OCI-M2 (cell line): ENCODE results near the gene GFPT1.

Experiments used
- DNase-seq: peaks from one replicate; lab custom pipeline; 2025; ENCODE audit not compliant: unreplicated experiment; lab: John Stamatoyannopoulos, UW

GFPT1 gene

GRCh38 chr2:69292256-69292655 lies 94.8 kb downstream of the GFPT1 start:
- DNase-seq = no peak

- DNase-seq = no peak
Measured at GRCh38 chr2:69291721-69292120, 95.3 kb downstream of the GFPT1 start.

GRCh38 chr2:69291004-69291650 lies 95.9 kb downstream of the GFPT1 start:
- no peak for DNase-seq

DNA sequence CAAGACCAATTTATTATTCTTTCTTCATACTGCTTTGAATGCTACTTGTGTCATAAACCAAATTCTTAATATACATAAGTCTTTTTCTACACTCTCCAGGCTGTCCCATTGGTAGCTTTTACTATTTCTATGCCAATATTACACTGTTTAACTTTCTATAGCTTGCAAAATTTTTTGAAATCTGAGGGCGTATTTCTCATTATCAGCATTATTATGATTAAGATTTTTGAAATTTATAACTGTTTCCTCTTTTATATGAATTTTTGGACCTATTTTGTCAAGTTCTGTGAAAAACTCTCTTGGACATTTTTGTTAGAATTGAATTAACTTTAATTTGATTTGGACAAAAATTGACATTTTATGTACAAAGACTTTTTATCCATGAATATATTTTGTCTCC lies 98.6 kb downstream of the GFPT1 start:
- DNase-seq = no peak

GRCh38 chr2:69287544-69287943 lies 99.5 kb downstream of the GFPT1 start:
- no peak for DNase-seq

GRCh38 chr2:69285379-69285894 lies 101.6 kb downstream of the GFPT1 start:
- no peak for DNase-seq

DNA sequence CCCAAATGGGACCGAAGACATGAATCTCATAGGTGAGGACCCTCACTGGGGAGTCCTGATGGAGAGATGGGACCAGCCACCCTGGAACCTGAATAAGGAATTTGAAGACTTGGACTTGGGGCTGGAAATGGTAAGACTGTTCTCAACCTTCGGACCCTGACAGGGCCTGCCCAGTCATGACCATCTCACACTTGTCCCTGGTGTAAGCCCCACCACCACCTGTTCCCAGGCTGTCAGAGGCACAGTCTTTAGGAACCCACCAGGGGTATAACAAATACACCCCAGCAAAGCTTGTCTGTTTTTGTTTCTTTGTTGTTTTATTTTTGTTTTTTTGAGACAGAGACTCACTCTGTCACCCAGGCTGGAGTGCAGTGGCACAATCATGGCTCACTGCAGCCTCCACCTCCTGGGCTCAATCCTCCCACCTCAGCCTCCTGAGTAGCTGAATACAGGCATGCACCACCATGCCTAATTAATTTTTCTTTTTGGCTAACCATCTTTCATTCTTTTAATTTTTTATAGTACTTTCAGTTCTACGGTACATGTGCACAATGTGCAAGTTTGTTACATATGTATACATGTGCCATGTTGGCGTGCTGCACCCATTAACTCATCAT lies 106.1 kb downstream of the GFPT1 start:
- no peak for DNase-seq

GRCh38 chr2:69279931-69280681 lies 106.9 kb downstream of the GFPT1 start:
- no peak for DNase-seq

DNA sequence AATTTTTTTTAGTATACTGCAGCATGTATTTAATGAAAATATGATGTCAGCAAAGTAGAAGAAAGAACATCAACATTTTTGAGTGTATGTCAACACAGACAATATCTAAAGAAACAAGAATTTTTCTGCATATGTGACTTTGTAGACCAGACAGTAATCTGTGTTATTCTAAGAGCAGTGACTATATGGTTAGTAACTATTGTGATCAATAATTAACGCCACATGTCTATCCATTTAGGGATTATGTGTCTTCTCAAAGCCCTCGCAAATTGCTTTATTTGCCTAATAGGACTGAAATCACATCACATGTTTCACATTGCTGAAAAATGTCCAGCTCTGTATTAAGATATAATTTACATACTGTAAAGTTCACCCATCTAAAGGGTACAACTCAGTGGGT lies 107.8 kb downstream of the GFPT1 start:
- no peak for DNase-seq

- no peak for DNase-seq
Measured at GRCh38 chr2:69278366-69278765, 108.7 kb downstream of the GFPT1 start.

- no peak for DNase-seq
Measured at GRCh38 chr2:69275490-69275889, 111.5 kb downstream of the GFPT1 start.

DNA sequence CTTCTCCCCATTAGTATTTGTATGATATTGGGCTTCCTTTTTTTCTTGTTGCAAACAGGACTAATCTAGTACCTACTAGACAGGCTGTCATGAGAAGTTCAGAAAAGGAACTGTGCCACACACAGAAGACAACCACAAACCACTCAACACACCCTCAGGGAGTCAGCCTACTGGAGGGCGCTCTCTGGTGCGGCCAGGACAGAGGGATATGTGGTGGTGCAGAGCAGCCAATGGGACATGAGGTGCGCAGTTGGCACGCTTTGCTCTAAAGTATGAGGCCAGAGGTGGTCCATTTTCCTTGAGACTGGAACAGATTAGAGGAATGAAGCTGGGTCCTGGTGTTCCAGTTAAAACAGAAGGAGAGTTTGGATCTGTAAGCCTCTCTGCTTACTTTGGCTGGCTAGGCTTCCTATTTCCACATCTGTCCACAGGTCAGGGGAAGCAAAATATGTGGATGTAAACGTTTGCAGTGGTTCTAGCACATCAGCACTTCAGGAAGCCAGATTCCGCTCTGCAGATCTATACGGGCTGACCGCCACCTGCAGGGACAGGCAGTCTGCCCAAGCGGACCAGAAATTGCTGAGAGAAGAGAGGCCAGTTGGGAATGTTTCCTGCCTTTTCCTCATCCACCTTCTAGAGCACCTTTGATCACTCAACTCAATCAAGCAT lies 114.1 kb downstream of the GFPT1 start:
- DNase-seq = no peak

GRCh38 chr2:69271831-69272257 lies 115.2 kb downstream of the GFPT1 start:
- DNase-seq = no peak
